Measurements from ENCODE around the gene DIPK1C.

DNA sequence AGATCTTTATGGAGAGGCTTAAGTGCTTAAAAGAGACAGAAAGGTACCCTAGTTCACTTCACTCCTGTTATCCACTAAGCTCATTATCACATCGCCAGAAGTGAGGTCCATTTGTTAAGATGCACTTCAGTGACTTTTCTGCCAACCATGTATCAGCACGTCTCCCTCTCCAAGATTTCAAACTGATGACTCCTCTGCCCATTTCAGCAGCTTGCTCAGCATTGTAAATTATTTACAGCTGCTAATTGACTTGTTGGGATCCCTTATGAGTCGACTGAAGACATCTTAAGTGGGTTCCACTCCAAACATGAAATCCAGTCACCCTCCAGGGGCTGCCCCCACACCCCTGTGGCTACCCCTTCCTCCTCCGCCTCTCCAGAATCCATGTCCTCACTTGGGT is 37.3 kb downstream of the DIPK1C start:
- TF ChIP-seq, protein P1, sequence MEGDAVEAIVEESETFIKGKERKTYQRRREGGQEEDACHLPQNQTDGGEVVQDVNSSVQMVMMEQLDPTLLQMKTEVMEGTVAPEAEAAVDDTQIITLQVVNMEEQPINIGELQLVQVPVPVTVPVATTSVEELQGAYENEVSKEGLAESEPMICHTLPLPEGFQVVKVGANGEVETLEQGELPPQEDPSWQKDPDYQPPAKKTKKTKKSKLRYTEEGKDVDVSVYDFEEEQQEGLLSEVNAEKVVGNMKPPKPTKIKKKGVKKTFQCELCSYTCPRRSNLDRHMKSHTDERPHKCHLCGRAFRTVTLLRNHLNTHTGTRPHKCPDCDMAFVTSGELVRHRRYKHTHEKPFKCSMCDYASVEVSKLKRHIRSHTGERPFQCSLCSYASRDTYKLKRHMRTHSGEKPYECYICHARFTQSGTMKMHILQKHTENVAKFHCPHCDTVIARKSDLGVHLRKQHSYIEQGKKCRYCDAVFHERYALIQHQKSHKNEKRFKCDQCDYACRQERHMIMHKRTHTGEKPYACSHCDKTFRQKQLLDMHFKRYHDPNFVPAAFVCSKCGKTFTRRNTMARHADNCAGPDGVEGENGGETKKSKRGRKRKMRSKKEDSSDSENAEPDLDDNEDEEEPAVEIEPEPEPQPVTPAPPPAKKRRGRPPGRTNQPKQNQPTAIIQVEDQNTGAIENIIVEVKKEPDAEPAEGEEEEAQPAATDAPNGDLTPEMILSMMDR (conservative IDR thresholded peaks at IDR 0.05; ENCODE audit: low read length) = no peak
- no peak for TF ChIP-seq EZH2phosphoT487 (IDR thresholded peaks at IDR 0.05; ENCODE audit: borderline replicate concordance)
